WTC11 (cell line): ENCODE data around the gene ESR2. TPM values are rescaled to one million over a fixed set of nuclear protein-coding genes. Genes with fewer than 3 reads are reported as not detected.

Source experiments
- ATAC-seq: fragments of 200-7000 bp; cut with Tn5 transposase; 2 replicates; pipeline ENCODE4 v1.10.0; 2021; ENCODE audit warnings: mild to moderate bottlenecking, moderate library complexity
- CTCF ChIA-PET: fragments of 300-600 bp; sonication (Branson Sonifier 250); formaldehyde crosslinking; loops from one replicate; lab custom pipeline; 2021; ENCODE audit warnings: antibody characterized with exemption; lab: Charles Lee
- POLR2A ChIA-PET: fragments of 350-600 bp; sonication (Branson Sonifier 250); formaldehyde crosslinking; loops from one replicate; lab custom pipeline; 2021; ENCODE audit warnings: antibody characterized with exemption; lab: Charles Lee
- DNase-seq: peaks from one replicate; pipeline ENCODE4 v3.0.0; 2021; ENCODE audit warnings: low spot score
- H3K27ac Mint-ChIP-seq: 2 replicates; pipeline ENCODE4 v1.8.0; 2021; ENCODE audit warnings: mixed read lengths
- H3K27me3 Mint-ChIP-seq: 2 replicates; pipeline ENCODE4 v1.8.0; 2021; ENCODE audit warnings: low read depth, mild to moderate bottlenecking, moderate library complexity, mixed read lengths
- H3K36me3 Mint-ChIP-seq: 2 replicates; pipeline ENCODE4 v1.8.0; 2021; ENCODE audit warnings: mixed read lengths
- H3K4me1 Mint-ChIP-seq: 2 replicates; pipeline ENCODE4 v1.8.0; 2022; ENCODE audit warnings: mixed read lengths
- H3K4me3 Mint-ChIP-seq: 2 replicates; pipeline ENCODE4 v1.8.0; 2021; ENCODE audit warnings: mild to moderate bottlenecking, moderate library complexity, mixed read lengths
- H3K9me3 Mint-ChIP-seq: 2 replicates; pipeline ENCODE4 v1.8.0; 2021; ENCODE audit warnings: mixed read lengths
- ATF1 ChIP-seq: sonication (generic); formaldehyde crosslinking; IDR thresholded peaks from 2 replicates; pipeline ENCODE4 v1.8.1; 2023; ENCODE audit warnings: mild to moderate bottlenecking, moderate library complexity, missing genetic modification reagents
- CBFB ChIP-seq: sonication (generic); formaldehyde crosslinking; IDR thresholded peaks from 2 replicates; pipeline ENCODE4 v1.8.1; 2022; ENCODE audit warnings: mild to moderate bottlenecking, low read depth, missing genetic modification reagents
- EMX1 ChIP-seq: fragments of 250-450 bp; sonication (Bioruptor Pico); IDR thresholded peaks from 2 replicates; pipeline ENCODE4 v1.8.0; 2021; ENCODE audit warnings: mild to moderate bottlenecking
- FOXK1 ChIP-seq: sonication (generic); formaldehyde crosslinking; IDR thresholded peaks from 2 replicates; pipeline ENCODE4 v1.8.0; 2022; ENCODE audit warnings: mild to moderate bottlenecking, moderate library complexity, missing genetic modification reagents
- FOXP1 ChIP-seq: sonication (generic); formaldehyde crosslinking; IDR thresholded peaks from 2 replicates; pipeline ENCODE4 v1.8.0; 2022; ENCODE audit warnings: missing genetic modification reagents, mild to moderate bottlenecking, moderate library complexity, borderline replicate concordance
- GABPB1 ChIP-seq: sonication (generic); formaldehyde crosslinking; IDR thresholded peaks from 2 replicates; pipeline ENCODE4 v1.8.1; 2023; ENCODE audit warnings: mild to moderate bottlenecking, missing genetic modification reagents
- MXD4 ChIP-seq: fragments of 250-450 bp; sonication (Bioruptor Pico); IDR thresholded peaks from 2 replicates; pipeline ENCODE4 v1.8.0; 2021; ENCODE audit warnings: mild to moderate bottlenecking, moderate library complexity, borderline replicate concordance
- NFYB ChIP-seq: sonication (generic); formaldehyde crosslinking; conservative IDR thresholded peaks from 2 replicates; pipeline ENCODE4 v1.8.0; 2022; ENCODE audit warnings: low read depth, missing genetic modification reagents
- NR1H2 ChIP-seq: sonication (generic); formaldehyde crosslinking; IDR thresholded peaks from 2 replicates; pipeline ENCODE4 v1.9.0; 2021; ENCODE audit warnings: mild to moderate bottlenecking, moderate library complexity, missing genetic modification reagents
- SMAD4 ChIP-seq: sonication (generic); formaldehyde crosslinking; IDR thresholded peaks from 2 replicates; pipeline ENCODE4 v1.8.0; 2022; ENCODE audit warnings: mild to moderate bottlenecking, missing genetic modification reagents
- TEAD4 ChIP-seq: sonication (generic); formaldehyde crosslinking; IDR thresholded peaks from 2 replicates; pipeline ENCODE4 v1.8.0; 2022; ENCODE audit warnings: mild to moderate bottlenecking, missing genetic modification reagents
- TP53 ChIP-seq: sonication (generic); formaldehyde crosslinking; IDR thresholded peaks from 2 replicates; pipeline ENCODE4 v1.8.1; 2023; ENCODE audit warnings: mild to moderate bottlenecking, missing genetic modification reagents
- total RNA-seq: library from RNA; stranded (reverse); gene quantifications from 3 replicates; pipeline ENCODE4 v1.2.3, GENCODE V29; 2021
- TF ChIP-seq, protein P1 (sequence below): sonication (generic); formaldehyde crosslinking; IDR thresholded peaks from 2 replicates; pipeline ENCODE4 v1.8.0; 2022; ENCODE audit warnings: mild to moderate bottlenecking, missing genetic modification reagents
- TF ChIP-seq, protein P2 (sequence below): sonication (generic); formaldehyde crosslinking; IDR thresholded peaks from 2 replicates; pipeline ENCODE4 v1.8.1; 2023; ENCODE audit warnings: mild to moderate bottlenecking, missing genetic modification reagents, moderate library complexity
- TF ChIP-seq, protein P3 (sequence below): sonication (generic); formaldehyde crosslinking; IDR thresholded peaks from 2 replicates; pipeline ENCODE4 v1.8.1; 2023; ENCODE audit warnings: mild to moderate bottlenecking, moderate library complexity, missing genetic modification reagents
- TF ChIP-seq, protein P4 (sequence below): sonication (generic); formaldehyde crosslinking; conservative IDR thresholded peaks from 2 replicates; pipeline ENCODE4 v1.8.1; 2023; ENCODE audit warnings: mild to moderate bottlenecking, low read depth, missing genetic modification reagents, moderate library complexity
- TF ChIP-seq, protein P5 (sequence below): sonication (generic); formaldehyde crosslinking; IDR thresholded peaks from 2 replicates; pipeline ENCODE4 v1.8.0; 2022; ENCODE audit warnings: missing genetic modification reagents

The ESR2 gene
- total RNA-seq, 1 experiment from 2014 or later, result 0.50 TPM

DNA sequence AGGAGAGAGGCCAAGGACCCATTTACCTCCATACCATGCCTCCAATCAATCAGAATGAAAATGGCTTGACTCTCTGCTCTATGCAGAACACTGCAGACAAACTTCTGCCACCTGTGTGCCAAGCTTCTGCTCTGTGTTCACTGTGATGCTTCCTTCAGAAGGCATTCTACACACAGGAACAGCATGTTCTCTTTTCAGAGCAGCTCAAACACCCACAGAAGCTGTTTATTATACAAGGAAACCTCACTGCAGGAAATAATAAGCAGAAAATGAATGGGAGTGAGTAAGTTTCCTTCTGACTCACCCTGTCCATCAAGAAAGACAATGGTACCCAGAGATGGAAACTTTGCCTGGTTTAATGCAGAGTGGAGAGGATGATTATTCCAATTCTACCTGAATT, 2.4 kb upstream of the ESR2 start:
- no peak overlapping the region for H3K4me3 Mint-ChIP-seq
- H3K9me3 Mint-ChIP-seq, result no peaks in the 10 kb centered on the region
- peaks cover 10% of the 10 kb centered on the region for H3K4me1 Mint-ChIP-seq
- H3K36me3 Mint-ChIP-seq, result no peaks in the 10 kb centered on the region
- H3K27ac Mint-ChIP-seq, result no peak overlapping the region
- TF ChIP-seq CBFB (CRISPR knock-in tag) (no peak), NFYB (no peak), NR1H2 (CRISPR knock-in tag) (no peak), TEAD4 (CRISPR knock-in tag) (no peak), GABPB1 (CRISPR knock-in tag) (no peak), ATF1 (CRISPR knock-in tag) (no peak), FOXP1 (CRISPR knock-in tag) (no peak), FOXK1 (no peak), TP53 (no peak), MXD4 (no peak), EMX1 (CRISPR knock-in tag) (no peak), SMAD4 (CRISPR knock-in tag) (no peak)
- TF ChIP-seq, protein P1, sequence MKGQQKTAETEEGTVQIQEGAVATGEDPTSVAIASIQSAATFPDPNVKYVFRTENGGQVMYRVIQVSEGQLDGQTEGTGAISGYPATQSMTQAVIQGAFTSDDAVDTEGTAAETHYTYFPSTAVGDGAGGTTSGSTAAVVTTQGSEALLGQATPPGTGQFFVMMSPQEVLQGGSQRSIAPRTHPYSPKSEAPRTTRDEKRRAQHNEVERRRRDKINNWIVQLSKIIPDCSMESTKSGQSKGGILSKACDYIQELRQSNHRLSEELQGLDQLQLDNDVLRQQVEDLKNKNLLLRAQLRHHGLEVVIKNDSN, result no peak
- TF ChIP-seq, protein P2, sequence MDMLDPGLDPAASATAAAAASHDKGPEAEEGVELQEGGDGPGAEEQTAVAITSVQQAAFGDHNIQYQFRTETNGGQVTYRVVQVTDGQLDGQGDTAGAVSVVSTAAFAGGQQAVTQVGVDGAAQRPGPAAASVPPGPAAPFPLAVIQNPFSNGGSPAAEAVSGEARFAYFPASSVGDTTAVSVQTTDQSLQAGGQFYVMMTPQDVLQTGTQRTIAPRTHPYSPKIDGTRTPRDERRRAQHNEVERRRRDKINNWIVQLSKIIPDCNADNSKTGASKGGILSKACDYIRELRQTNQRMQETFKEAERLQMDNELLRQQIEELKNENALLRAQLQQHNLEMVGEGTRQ (CRISPR knock-in tag), result no peak
- TF ChIP-seq, protein P3, sequence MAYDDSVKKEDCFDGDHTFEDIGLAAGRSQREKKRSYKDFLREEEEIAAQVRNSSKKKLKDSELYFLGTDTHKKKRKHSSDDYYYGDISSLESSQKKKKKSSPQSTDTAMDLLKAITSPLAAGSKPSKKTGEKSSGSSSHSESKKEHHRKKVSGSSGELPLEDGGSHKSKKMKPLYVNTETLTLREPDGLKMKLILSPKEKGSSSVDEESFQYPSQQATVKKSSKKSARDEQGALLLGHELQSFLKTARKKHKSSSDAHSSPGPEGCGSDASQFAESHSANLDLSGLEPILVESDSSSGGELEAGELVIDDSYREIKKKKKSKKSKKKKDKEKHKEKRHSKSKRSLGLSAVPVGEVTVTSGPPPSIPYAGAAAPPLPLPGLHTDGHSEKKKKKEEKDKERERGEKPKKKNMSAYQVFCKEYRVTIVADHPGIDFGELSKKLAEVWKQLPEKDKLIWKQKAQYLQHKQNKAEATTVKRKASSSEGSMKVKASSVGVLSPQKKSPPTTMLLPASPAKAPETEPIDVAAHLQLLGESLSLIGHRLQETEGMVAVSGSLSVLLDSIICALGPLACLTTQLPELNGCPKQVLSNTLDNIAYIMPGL (CRISPR knock-in tag), result no peak
- TF ChIP-seq, protein P4, sequence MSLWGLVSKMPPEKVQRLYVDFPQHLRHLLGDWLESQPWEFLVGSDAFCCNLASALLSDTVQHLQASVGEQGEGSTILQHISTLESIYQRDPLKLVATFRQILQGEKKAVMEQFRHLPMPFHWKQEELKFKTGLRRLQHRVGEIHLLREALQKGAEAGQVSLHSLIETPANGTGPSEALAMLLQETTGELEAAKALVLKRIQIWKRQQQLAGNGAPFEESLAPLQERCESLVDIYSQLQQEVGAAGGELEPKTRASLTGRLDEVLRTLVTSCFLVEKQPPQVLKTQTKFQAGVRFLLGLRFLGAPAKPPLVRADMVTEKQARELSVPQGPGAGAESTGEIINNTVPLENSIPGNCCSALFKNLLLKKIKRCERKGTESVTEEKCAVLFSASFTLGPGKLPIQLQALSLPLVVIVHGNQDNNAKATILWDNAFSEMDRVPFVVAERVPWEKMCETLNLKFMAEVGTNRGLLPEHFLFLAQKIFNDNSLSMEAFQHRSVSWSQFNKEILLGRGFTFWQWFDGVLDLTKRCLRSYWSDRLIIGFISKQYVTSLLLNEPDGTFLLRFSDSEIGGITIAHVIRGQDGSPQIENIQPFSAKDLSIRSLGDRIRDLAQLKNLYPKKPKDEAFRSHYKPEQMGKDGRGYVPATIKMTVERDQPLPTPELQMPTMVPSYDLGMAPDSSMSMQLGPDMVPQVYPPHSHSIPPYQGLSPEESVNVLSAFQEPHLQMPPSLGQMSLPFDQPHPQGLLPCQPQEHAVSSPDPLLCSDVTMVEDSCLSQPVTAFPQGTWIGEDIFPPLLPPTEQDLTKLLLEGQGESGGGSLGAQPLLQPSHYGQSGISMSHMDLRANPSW, result no peak
- TF ChIP-seq, protein P5, sequence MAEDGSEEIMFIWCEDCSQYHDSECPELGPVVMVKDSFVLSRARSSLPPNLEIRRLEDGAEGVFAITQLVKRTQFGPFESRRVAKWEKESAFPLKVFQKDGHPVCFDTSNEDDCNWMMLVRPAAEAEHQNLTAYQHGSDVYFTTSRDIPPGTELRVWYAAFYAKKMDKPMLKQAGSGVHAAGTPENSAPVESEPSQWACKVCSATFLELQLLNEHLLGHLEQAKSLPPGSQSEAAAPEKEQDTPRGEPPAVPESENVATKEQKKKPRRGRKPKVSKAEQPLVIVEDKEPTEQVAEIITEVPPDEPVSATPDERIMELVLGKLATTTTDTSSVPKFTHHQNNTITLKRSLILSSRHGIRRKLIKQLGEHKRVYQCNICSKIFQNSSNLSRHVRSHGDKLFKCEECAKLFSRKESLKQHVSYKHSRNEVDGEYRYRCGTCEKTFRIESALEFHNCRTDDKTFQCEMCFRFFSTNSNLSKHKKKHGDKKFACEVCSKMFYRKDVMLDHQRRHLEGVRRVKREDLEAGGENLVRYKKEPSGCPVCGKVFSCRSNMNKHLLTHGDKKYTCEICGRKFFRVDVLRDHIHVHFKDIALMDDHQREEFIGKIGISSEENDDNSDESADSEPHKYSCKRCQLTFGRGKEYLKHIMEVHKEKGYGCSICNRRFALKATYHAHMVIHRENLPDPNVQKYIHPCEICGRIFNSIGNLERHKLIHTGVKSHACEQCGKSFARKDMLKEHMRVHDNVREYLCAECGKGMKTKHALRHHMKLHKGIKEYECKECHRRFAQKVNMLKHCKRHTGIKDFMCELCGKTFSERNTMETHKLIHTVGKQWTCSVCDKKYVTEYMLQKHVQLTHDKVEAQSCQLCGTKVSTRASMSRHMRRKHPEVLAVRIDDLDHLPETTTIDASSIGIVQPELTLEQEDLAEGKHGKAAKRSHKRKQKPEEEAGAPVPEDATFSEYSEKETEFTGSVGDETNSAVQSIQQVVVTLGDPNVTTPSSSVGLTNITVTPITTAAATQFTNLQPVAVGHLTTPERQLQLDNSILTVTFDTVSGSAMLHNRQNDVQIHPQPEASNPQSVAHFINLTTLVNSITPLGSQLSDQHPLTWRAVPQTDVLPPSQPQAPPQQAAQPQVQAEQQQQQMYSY, result no peak
- CTCF ChIA-PET, result interaction anchor here (0.6 to 3.7 kb wide), 4 partner anchors 82 to 497 kb away, joined by 3 to 35 read pairs (median 3); no protein-coding TSS in a partner anchor
- ATAC-seq (no peak), DNase-seq (no peak)
- peaks cover 25% of the 10 kb centered on the region for H3K27me3 Mint-ChIP-seq
- POLR2A ChIA-PET, result no interaction called here
